ENCODE data around the gene PRMT1.

The PRMT1 gene

GRCh38 chr19:49730166-49730565 lies 53.1 kb downstream of the PRMT1 start:
- DNase-seq = no peak

Measured in NCI-H2171 treated with DMSO at 0.1 percent for 48 hours (cell line).